ENCODE results near the gene ZKSCAN1.
A peak's percentile ranks its signal among the peaks of the same experiment; 100 is the strongest.
"Not testable (repeated sequence)": the region's sequence is repeated elsewhere in the genome, so short reads cannot be mapped to it uniquely, and the experiment has no call there.

The ZKSCAN1 gene

DNA sequence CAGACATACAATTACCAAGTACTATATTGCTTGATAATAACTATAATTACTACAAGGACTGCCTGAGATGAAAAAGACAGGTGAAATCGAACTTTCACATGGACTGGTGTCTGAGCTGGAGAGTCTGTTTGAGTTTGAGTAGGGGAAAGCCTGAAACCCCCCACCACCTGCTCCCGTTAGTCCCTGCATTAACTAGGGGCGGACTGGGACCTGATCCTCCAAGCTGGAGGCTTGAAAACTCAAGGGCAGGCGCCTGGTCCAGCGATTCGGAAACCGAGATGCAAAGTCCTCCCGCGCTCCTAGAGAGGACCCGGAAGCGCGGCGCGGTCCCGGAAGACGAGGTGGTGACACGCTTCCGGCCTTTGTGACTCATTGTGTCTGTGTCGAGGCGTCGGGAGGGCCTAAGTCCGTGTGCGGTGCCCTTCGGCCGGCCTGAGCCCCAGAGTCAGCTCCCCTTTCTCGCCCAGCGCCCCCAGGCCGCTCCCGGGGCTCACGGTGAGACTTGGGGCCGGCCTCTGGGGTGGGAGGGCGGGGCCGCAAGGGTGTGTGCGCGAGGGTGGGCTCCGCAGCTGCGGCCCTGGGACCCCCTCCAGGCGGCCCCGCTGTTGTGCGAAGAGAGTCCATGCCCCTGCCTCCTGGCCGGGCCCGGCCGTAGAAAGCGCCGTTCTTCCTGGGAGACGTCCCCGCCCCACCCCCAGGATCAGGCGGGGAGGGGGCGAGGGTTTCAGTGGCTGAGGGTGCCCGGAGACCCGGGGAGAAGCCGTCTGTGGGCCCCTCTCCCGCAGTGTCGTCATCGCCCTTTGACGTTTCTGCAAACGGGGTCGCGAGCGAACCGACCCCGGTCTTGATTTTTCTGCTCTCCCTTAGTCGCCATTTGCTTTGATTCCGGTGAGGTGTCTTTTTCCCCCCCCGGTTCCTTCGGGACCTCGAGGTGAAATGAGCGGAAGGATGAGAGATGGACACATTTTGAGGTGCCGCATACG, at the start of gene ZKSCAN1:
Gene ZKSCAN1, plus strand, starts transcription at position 365 of the 983 bp plus-strand sequence. CDS start 7,911 bp downstream, outside the sequence.
- DNase-seq (ENCODE audit: low read depth) = peak; percentile 38

DNA sequence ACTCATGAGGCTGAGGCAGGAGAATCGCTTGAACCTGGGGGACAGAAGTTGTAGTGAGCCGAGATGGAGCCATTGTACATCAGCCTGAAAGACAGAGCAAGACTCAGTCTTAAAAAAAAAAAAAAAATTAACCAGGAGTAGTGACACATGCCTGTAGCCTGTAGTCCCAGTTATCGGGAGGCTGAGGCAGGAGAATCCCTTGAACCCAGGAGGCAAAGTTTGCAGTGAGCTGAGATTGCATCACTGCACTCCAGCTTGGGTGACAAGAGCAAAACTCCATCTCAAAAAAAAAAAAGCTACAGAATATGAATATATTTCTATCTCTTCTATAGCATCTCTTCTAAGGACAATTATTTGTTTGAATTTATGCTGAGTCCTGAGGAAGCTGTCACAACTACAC, 46.1 kb upstream of the ZKSCAN1 start:
- DNase-seq (ENCODE audit: low read depth) = no peak

DNA sequence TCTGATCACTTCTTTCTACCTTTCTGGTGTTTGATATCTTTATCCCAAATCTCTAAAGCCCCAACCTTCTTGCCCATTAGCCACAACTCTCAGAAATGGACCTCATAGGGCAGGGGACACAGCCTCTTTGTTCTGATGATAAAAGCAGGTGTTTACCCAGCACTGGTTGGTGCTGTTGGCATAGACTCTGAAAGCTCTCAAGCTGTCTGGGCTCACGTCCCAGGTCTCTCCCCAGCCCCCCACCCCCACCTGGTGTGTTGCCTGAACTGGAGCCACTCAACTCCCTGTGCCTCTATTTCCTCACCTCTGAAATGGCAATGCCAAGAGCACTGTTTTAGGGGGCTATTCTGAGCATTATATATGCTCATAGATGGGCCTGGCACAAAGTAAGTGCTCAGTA, 45.6 kb upstream of the ZKSCAN1 start:
- not testable (repeated sequence) for DNase-seq (ENCODE audit: low read depth)

DNA sequence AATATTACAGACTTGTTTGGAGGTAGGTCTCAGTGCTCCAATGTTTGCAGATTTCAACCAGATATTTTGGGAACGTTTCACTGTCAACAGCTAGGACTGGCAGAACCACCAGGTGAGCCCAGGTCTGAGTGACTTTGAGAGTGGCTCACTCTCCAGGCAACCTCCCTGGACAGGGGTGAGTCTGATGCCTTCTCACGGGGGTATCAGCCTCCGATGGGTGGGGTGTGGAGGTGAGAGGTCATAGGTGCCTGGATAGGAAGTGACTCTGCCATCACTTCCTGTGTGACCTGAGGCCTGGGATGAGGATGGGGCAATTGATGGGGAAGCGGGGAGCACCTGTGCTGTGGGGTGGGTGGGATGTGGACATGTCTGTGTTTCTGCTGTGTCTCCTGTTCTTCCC, 44.2 kb upstream of the ZKSCAN1 start:
- DNase-seq (ENCODE audit: low read depth) = no peak

DNA sequence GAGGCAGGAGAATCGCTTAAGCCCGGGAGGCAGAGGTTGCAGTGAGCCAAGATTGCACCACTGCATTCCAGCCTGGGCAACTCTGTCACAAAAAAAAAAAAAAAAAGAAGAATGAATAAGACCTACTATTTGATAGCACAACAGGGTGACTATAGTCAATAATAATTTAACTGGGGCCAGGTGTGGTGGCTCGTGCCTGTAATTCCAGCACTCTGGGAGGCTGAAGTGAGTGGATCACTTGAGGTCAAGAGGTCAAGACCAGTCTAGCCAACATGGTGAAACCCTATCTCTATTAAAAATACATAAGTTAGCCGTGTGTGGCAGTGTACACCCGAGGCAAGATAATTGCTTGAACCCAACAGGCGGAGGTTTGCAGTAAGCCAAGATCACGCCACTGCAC, 41.6 kb upstream of the ZKSCAN1 start:
- not testable (repeated sequence) for DNase-seq (ENCODE audit: low read depth)

DNA sequence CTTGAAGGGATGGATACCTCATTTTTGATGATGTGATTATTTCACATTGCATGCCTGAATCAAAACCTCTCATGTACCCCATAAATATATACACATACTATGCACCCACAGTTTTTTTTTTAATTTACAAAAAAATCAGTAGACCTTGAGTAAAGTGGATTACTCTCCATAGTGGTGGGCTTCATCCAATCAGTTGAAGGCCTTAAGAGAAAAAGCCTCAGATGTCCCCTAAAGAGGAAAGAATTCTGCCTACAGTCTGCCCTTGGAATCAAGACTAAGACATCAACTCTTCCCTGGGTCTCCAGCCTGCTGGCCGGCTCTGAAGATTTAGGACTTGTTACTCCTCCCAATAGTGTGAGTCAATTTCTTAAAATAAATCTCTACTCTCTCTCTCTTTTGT, 40.7 kb upstream of the ZKSCAN1 start:
- DNase-seq (ENCODE audit: low read depth) = no peak

DNA sequence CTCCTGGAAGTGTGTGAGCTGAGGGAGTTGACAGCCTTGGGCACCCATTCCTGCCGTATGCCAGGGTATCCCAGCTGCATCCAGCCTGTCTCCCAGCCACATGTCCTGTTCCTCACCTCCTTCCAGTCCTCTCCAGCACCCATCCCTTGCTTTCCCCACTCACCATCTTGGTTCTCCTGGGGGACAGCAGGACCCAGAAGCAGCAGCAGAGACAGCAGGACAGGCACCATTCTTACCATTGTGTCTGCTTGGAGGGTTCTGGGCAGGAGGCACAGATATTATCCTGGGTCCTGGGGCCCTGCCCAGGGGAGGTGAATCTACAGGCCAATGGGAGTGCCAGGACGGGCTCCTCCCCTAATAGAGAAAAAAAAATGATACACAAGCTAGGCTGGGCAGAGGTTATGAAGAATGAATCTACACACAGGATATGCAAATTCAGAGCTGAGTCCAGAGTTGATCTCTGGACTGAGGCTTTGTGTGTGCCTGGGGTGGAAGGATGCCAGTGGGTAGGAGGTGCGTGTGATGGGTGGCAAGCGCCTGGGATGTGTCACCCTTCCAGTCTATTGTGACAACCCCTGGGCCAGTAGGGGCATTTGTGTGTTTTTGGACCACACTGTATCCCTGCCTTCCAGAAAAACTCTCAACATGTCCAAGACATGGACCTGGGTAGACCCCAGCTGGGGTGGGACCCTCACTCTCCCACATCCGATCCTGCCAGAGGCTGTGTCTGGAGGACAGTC, 39.4 kb upstream of the ZKSCAN1 start, which contains the start of gene AZGP1:
Gene AZGP1, minus strand, starts transcription at position 250 of the 740 bp plus-strand sequence. Its CDS starts 11 bp downstream, at position 239.
- no peak for DNase-seq (ENCODE audit: low read depth)

DNA sequence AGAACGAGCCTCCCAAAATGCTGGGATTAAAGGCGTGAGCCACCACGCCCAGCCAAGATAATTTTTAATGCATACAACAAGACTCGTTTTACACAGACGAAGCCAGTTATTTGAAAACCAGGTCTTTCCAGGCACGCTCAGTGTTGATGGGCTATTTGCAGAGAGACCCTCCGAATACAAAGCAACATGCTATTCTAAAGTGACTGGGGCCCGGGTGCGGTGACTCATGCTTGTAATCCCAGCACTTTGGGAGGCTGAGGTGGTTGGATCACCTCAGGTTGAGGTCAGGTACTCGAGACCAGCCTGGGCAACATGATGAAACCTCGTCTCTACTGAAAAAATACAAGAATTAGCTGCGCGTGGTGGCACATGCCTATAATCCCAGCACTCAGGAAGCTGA, 38.8 kb upstream of the ZKSCAN1 start:
- DNase-seq (ENCODE audit: low read depth) = no peak

DNA sequence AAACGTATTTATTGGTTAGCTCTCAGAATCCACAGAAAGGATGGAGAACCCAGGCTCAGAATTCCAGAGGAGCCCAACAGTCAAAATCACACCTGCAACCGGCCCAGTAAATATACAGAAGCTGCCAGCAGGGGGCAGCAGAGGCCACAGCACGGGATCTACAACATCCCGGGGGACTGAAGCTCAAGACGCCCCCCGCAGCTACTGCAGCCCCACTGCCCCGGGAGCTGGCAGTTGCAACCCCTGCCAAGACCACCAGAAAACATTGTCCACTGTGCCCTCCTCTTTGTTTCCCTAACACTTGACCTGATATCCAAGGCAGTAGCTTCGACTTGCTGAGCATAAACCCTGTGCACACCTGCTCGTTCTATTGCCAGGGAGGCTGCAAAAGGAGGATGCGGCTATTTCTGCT, 35.6 kb upstream of the ZKSCAN1 start:
- DNase-seq (ENCODE audit: low read depth) = not testable (repeated sequence)

DNA sequence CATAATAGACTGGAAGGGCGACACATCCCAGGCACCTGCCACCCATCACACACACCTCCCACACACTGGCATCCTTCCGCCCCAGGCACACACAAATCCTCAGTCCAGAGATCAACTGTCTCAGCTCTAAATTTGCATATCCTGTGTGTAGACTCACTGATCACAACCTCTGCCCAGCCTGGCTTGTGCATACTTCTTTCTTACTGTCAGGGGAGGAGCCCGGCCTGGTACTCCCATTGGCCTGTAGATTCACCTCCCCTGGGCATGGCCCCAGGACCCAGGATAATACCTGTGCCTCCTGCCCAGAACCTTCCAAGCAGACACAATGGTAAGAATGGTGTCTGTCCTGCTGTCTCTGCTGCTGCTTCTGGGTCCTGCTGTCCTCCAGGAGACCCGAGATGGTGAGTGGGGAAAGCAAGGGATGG, 34.9 kb upstream of the ZKSCAN1 start:
- not testable (repeated sequence) for DNase-seq (ENCODE audit: low read depth)

DNA sequence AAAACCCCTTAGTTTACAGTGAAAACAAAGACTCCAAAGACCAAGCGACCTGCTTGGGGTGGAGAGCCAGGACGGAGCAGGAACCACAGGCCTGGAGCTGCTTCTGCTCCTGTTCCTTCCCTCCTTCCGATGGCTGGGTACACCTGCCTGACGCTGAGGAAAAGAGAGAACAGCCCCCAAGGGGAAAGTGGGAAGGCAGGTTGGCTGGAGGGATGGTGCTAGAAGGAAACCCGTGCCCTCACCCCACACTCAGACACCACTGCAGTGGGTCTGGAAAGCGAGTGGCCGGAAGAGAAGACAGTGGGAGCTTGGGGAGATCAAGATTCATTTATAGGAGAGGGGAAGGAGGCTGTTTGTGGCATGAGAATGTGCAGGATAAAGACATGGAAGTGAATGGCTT, 34.3 kb upstream of the ZKSCAN1 start:
- DNase-seq (ENCODE audit: low read depth) = not testable (repeated sequence)

DNA sequence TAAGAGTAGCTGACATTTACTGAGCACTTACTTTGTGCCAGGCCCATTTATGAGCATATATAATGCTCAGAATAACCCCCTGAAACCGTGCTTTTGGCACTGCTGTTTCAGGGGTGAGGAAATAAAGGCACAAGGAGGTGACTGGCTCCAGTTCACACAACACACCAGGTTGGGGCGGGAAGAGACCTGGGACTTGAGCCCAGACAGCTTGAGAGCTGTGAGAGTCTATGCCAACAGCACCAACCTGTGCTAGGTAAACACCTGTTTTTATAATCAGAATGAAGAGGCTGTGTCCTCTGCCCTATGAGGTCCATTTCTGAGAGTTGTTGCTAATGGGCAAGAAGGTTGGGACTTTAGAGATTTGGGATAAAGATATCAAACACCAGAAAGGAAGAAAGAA, 30.8 kb upstream of the ZKSCAN1 start:
- no peak for DNase-seq (ENCODE audit: low read depth)

DNA sequence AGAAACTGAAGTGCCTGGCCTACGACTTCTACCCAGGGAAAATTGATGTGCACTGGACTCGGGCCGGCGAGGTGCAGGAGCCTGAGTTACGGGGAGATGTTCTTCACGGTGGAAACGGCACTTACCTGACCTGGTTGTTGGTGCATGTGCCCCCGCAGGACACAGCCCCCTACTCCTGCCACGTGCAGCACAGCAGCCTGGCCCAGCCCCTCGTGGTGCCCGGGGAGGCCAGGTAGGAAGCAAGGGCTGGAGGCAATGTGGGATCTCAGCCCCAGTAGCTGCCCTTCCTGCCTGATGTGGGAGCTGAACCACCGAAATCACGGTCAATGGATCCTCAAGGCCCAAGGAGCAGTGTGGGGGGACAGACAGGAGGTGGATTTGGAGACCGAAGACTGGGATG, 28.1 kb upstream of the ZKSCAN1 start:
- DNase-seq (ENCODE audit: low read depth) = not testable (repeated sequence)

DNA sequence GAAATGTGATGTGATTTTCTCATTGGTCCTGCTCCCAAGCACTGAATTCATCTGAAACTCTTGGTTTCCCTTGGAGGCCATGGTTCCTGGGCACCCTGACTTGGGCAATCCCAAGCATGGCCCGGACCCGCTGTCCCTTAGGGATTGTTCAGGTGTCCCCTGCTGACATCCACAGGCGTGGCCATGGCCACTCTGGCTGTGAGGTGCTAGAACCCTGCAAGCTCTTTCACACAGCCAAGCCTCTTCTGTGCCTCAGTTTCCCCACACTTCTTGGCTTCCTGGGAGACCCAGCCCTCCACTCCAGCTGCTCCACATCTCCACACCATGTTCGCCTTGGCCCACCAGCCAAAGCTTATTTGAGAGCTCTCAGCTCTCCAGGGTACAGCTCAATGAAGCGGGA, 27.6 kb upstream of the ZKSCAN1 start:
- no peak for DNase-seq (ENCODE audit: low read depth)

DNA sequence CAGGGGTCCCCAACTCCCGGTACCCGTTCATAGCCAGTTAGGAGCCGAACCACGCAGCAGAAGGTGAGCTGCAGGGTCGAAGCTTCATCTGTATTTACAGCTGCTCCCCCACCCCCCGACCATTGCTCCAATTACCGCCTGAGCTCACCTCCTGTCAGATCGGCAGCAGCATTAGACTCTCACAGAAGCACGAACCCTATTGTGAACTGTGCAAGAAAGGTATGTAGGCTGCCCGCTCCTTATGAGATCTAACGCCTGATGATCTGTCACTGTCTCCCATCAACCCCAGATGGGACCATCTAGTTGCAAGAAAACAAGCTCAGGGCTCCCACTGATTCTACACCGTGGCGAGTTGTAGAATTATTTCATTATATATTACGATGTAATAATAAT, 24.9 kb upstream of the ZKSCAN1 start:
- no peak for DNase-seq (ENCODE audit: low read depth)

DNA sequence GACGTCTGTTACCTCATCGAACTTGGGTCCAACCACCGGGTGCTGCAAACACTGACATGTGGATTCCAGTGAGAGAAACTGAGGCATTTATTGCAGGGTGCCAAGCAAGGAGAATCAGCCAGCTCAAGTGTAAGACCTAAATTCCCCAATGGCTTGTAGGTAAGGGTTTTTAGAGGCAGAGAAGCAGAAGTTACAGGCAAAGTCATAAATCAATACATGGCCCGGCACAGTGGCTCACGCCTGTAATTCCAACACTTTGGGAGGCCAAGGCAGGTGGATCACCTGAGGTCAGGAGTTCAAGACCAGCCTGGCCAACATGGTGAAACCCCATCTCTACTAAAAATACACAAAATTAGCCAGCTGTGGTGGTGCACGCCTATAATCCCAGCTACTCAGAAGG, 23.9 kb upstream of the ZKSCAN1 start:
- DNase-seq (ENCODE audit: low read depth) = not testable (repeated sequence)

DNA sequence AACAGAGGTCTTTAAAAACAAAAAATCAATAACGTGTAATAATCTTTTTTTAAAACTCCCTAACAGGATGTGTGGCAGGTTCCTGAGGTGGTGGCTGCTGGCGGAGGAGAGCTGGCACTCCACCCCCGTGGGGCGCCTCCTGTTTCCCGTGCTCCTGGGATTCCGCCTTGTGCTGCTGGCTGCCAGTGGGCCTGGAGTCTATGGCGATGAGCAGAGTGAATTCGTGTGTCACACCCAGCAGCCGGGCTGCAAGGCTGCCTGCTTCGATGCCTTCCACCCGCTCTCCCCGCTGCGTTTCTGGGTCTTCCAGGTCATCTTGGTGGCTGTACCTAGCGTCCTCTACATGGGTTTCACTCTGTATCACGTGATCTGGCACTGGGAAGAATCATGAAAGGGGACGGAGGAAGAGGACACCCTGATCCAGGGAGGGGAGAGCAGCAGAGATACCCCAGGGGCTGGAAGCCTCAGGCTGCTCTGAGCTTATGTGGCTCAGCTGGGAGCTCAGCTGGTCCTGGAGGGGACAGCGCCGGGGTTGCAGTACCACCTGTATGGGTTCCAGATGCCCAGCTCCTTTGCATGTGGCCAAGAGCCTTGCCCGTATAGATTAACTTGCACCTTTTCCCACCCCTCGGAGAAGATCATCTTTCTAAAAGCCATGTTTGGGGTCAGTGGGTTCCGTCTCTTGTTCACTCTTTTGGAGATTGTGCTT, 22.9 kb upstream of the ZKSCAN1 start:
- no peak for DNase-seq (ENCODE audit: low read depth)

DNA sequence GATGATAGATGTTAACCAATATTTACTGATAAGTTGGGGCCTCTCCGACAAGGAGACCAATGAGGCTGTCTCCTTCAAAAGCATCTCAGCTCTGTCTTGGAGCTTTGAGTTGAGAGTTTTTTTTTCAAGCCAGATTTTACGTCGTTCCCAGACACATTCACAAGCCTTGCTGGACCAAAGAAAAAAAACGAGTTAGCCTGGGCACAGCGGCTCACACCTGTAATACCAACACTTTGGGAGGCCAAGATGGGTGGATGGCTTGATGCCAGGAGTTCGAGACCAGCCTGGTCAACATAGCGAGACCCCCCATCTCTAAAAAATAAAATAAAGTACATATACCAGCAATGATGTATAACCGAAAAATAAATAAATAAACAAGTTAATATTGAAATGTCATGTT, 20.6 kb upstream of the ZKSCAN1 start:
- DNase-seq (ENCODE audit: low read depth) = no peak

DNA sequence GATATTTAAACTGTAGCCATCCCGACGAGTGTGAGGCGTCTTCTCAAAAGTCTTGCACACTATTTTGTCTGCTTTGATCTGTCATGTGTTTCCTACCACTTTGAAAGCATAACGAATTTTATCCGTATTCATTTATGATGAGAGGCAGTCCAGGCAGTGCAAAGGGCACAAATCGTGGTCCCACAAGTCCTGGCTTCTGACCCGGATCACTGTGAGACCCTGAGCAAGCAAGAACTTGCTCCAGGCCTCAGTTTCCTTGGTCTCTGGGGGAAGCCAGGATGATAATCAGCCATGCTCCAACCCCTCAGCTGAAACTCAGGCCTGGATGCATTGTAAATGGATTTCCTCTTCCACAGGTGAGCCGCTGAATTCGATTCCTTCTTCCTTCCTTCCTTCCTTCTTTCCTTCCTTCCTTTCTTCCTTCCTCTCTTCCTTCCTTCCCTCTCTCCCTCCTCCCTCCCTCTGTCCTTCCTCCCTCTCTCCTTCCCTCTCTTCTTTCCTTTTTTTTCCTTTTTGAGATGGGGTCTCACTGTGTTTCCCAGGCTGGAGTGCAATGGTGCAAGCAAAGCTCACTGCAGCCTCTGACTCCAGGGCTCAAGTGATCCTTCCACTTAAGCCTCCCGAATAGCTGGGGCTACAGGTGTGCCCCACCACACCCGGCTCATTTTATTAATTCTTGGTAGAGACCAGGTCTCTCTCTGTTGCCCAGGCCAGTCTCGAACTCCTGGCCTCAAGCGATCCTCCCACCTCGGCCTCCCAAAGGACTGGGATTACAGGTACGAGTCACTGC, 18.4 kb upstream of the ZKSCAN1 start:
- DNase-seq (ENCODE audit: low read depth) = no peak

DNA sequence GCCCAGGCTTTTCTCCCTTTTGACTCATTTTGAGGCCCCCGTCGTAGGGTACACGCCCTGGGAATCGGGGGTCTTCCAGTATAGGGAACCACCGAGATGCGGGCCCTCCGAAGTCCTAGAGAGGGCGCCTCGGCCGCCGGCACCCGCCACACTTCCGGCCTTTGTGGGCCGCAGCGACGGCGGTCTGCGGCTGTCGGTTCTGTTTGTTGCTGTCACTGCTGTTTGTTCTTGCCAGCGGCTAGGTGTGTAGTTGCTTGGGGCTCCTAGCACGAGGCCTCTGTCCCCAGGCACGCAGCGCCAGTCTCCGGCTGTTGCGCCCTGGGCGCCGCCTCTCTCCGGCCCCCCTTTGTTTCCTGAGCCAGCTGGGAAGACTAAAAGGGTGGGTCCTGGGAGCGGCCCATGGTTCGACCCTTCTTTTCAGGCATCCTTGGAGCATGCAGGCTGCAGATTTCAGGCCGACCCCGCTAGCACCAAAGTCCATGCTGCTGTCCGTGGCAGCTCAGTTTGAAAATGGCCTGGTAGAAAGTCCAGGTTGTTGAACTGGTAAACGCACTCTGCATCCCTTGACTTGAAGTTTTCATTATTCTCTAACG, 17.8 kb upstream of the ZKSCAN1 start:
- no peak for DNase-seq (ENCODE audit: low read depth)

DNA sequence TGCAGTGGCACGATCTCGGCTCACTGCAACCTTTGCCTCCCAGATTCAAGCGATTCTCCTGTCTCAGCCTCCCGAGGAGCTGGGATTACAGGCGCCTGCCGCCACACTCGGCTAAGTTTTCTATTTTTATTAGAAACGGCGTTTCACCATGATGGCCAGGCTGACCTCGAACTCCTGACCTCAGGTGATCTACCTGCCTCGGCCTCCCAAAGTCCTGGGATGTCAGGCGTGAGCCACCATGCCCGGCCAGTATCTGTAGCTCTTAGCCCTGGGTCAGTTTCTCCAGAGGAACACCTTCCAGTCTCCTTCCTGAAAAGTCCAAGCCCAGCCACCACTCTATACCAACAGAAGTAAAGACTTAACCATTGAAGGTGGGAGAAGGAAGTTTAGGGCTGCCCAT, 15.2 kb upstream of the ZKSCAN1 start:
- no peak for DNase-seq (ENCODE audit: low read depth)

All from HS-27A (cell line).